Sigmoid colon (tissue), 7 donors: ENCODE measurements around the gene SLC51B. TPM values are rescaled to one million over a fixed set of nuclear protein-coding genes. Genes with fewer than 3 reads are reported as not detected.

Experiments used
- DNase-seq: peaks from one replicate; pipeline ENCODE4 v3.0.0-alpha.2; 2019
- H3K27ac ChIP-seq, 4 donors: fragments of 200-600 bp; sonication (generic); one replicate each; pipeline ENCODE4 v1.5.1; 2016 to 2019; ENCODE audit warnings: mild to moderate bottlenecking in 1 of 4
- H3K27me3 ChIP-seq, 3 donors: fragments of 200-600 bp; sonication (generic); one replicate each; pipeline ENCODE4 v1.5.1; 2019; ENCODE audit warnings: mild to moderate bottlenecking in 1 of 3
- H3K36me3 ChIP-seq, 4 donors: fragments of 200-600 bp; sonication (generic); one replicate each; pipeline ENCODE4 v1.5.1; 2016 to 2019
- H3K4me1 ChIP-seq, 4 donors: fragments of 200-600 bp; sonication (generic); one replicate each; pipeline ENCODE4 v1.5.1; 2017 to 2019
- H3K4me3 ChIP-seq, 4 donors: fragments of 200-600 bp; sonication (generic); one replicate each; pipeline ENCODE4 v1.5.1; 2017 to 2019; ENCODE audit warnings: mild to moderate bottlenecking in 2 of 4, moderate library complexity in 1 of 4
- H3K9me3 ChIP-seq, 4 donors: fragments of 200-600 bp in 3 of 4; sonication (generic) in 3 of 4; one replicate each; pipeline versions ENCODE4 v1.5.1 to v1.6.1; 2013 to 2019
- EP300 ChIP-seq, 4 donors: sonication (generic); formaldehyde crosslinking; IDR thresholded peaks; one replicate each; pipeline ENCODE4 v1.6.1; 2017; ENCODE audit warnings: antibody characterized with exemption in 4 of 4
- POLR2A ChIP-seq, 2 donors: fragments of 450-650 bp; IDR thresholded peaks; one replicate each; pipeline ENCODE4 v1.6.1; 2016; ENCODE audit warnings: antibody characterized with exemption in 2 of 2, mild to moderate bottlenecking in 2 of 2, moderate library complexity in 2 of 2
- POLR2AphosphoS5 ChIP-seq, 4 donors: sonication (generic); formaldehyde crosslinking; IDR thresholded peaks; one replicate each; pipeline ENCODE4 v1.6.1; 2017; ENCODE audit warnings: antibody characterized with exemption in 4 of 4
- WGBS, 2 donors: extraction: QIAGEN DNeasy Blood & Tissue Kit; methylation state at CpG; one replicate each; pipeline ENCODE4 v1.1.7; 2013; 5-methylcytosine and 5-hydroxymethylcytosine counted together
- intact Hi-C: fragments of 100-400 bp; cut with DNase I; formaldehyde crosslinking; loops from one replicate; pipeline ENCODE4 v1.15.1; 2023
- polyA plus RNA-seq, 3 donors: library from polyadenylated mRNA; stranded (reverse); fragments of 200-250 nt; gene quantifications; one replicate each; pipeline ENCODE4 v1.2.3, GENCODE V29; 2013
- total RNA-seq, 4 donors: library from RNA; depleted of rRNA; stranded (reverse); fragments of >200 nt; gene quantifications; one replicate each; pipeline ENCODE4 v1.1.0, GENCODE V29; 2016
- TF ChIP-seq, protein P1 (sequence below), 4 experiments: fragments of 450-650 bp in 3 of 4; fragments of 200-600 bp in 1 of 4; IDR thresholded peaks; one replicate each; pipeline ENCODE4 v1.5.1; 2016 to 2019; ENCODE audit warnings: antibody characterized with exemption in 4 of 4, mild to moderate bottlenecking in 3 of 4, moderate library complexity in 2 of 4
- donor health status: healthy with polysubstance abuse.
- donor health status: Bipolar disorder and iron deficiency.
- donor health status: healthy.

SLC51B gene
- total and polyA plus RNA-seq, 7 donors: 76.3 to 92.5 (median 77.0) TPM; not detected in 4

DNA sequence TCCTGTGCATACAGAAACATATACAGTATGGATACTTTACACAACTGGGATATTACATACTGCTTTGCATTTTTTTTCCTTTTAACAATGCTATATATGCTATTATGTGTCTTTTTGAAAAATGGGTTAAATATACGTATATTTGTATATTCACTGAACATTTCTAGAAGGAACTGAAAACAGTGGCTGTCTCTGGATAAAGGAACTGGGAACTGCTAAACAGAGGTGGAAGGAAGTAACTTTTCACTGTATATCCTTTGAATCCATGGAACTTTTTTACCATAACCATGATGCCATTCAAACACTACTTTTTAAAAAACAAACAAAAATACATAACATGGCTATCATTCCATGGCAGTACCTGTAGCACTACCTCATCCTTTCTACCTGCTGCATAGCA, 17.6 kb upstream of the SLC51B start:
- intact Hi-C loops: no loop called here
- 75 to 89% methylated on average over 1 of the region's 1 CpG for WGBS, 2 donors
- H3K27me3 ChIP-seq: no peaks in the 10 kb centered on the region
- DNase-seq: no peak
- peaks cover 0 to 13% (median 11%) of the 10 kb centered on the region in 4 donors for H3K4me1 ChIP-seq
- H3K4me3 ChIP-seq: no peak overlapping the region
- no peaks in the 10 kb centered on the region for H3K9me3 ChIP-seq
- peaks cover 0 to 42% (median 15%) of the 10 kb centered on the region in 4 donors for H3K36me3 ChIP-seq
- H3K27ac ChIP-seq: no peak overlapping the region
- TF ChIP-seq, protein P1, sequence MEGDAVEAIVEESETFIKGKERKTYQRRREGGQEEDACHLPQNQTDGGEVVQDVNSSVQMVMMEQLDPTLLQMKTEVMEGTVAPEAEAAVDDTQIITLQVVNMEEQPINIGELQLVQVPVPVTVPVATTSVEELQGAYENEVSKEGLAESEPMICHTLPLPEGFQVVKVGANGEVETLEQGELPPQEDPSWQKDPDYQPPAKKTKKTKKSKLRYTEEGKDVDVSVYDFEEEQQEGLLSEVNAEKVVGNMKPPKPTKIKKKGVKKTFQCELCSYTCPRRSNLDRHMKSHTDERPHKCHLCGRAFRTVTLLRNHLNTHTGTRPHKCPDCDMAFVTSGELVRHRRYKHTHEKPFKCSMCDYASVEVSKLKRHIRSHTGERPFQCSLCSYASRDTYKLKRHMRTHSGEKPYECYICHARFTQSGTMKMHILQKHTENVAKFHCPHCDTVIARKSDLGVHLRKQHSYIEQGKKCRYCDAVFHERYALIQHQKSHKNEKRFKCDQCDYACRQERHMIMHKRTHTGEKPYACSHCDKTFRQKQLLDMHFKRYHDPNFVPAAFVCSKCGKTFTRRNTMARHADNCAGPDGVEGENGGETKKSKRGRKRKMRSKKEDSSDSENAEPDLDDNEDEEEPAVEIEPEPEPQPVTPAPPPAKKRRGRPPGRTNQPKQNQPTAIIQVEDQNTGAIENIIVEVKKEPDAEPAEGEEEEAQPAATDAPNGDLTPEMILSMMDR (IDR thresholded peaks at IDR 0.05): no peak
- TF ChIP-seq EP300 (IDR thresholded peaks at IDR 0.05) (no peak), POLR2A (IDR thresholded peaks at IDR 0.05) (no peak), POLR2AphosphoS5 (IDR thresholded peaks at IDR 0.05) (no peak)

DNA sequence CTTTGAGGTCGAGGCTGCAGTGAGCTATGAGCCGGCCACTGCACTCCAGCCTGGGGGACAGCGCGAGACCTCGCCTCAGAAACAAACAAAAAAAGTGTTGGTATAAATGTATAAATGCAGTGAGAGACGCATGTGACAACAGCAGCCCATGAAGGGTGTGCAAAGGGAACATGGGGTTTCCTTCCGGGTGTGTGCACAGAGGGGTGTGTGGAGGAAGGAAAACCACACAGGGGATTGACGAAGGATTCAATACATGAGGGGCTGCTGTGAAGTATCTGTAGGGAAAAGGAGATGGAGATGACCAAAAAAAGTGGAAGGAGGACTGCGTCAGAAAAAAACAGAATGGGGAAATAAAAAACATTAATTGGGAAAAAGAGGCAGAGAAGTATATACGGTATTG, 16.8 kb upstream of the SLC51B start:
- no peak for DNase-seq
- H3K4me1 ChIP-seq: peaks cover 0 to 18% (median 13%) of the 10 kb centered on the region in 4 donors
- H3K9me3 ChIP-seq: no peaks in the 10 kb centered on the region
- 11 to 30% methylated on average over 10 of the region's 10 CpGs for WGBS, 2 donors
- peak overlapping the region; percentile 65 to 96 (median 86) for H3K4me3 ChIP-seq
- intact Hi-C loops: no loop called here
- no peaks in the 10 kb centered on the region for H3K27me3 ChIP-seq
- TF ChIP-seq EP300 (IDR thresholded peaks at IDR 0.05) (no peak), POLR2AphosphoS5 (IDR thresholded peaks at IDR 0.05) (no peak), POLR2A (IDR thresholded peaks at IDR 0.05) (no peak)
- TF ChIP-seq, protein P1 (IDR thresholded peaks at IDR 0.05): no peak
- peak overlapping the region in 2 of 4 donors; percentile 86 to 87 for H3K27ac ChIP-seq
- peaks cover 0 to 35% (median 14%) of the 10 kb centered on the region in 4 donors for H3K36me3 ChIP-seq

DNA sequence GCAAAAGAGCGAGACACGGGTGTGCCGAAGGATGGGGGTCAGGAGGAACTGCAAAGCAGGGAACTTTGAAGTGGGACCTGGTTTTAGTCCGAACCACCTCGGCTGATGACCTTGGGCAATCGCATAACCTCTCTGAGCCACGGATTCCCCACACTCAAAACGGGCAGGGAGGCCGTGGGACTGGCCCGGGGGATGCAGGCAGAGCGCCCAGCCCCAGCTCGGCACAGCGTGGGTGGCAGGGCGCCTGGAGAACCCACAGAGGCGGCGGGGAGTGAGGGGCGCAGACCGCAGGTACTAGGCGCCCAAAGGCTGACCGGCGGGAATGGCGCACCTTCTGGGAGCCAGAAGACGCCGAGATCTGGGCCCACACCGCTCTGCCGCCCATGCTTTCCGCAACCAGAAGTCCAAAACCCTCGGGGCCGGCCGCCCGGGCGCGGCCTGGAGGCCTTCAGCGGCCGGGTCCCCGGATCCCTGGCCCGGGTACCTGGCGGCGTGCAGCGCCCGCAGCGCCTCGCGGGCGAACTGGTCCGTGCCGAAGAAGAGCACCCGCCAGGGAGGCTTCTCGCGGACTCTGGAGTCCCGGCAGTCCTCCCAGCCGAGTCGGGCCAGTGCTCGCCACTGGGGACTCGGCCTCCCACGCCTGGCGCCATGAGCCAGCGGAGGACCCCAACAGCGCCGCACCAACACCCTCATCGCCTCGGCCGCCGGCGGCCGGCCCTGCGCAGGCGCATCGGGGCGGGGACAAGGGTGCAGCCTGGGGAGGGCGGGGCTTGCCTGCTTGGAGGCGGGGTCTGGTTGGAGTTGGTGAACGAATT, 16.1 kb upstream of the SLC51B start, which contains the start of gene MTFMT:
MTFMT (minus strand) TSS at position 719 of the 815 bp plus-strand sequence; CDS start at position 693, 26 bp downstream.
- Histone ChIP-seq H3K4me3 (peak within 1 kb of the TSS; percentile 65 to 96 (median 86)), H3K27me3 (no peaks in the 10 kb centered on the region), H3K36me3 (peaks cover 0 to 27% (median 9%) of the 10 kb centered on the region in 4 donors), H3K9me3 (no peaks in the 10 kb centered on the region), H3K27ac (peak within 1 kb of the TSS; percentile 76 to 87 (median 86)), H3K4me1 (peaks cover 0 to 25% (median 21%) of the 10 kb centered on the region in 4 donors)
- DNase-seq: peak; percentile 95
- TF ChIP-seq POLR2AphosphoS5 (IDR thresholded peaks at IDR 0.05) (peak; percentile 97 to 99 (median 99)), POLR2A (IDR thresholded peaks at IDR 0.05) (peak; percentile 91 to 94), EP300 (IDR thresholded peaks at IDR 0.05) (no peak)
- TF ChIP-seq, protein P1 (IDR thresholded peaks at IDR 0.05): no peak
- WGBS, 2 donors: 1% methylated on average over 73 of the region's 73 CpGs
- intact Hi-C loops: no loop called here

GRCh38 chr15:65029736-65030208, 15.4 kb upstream of the SLC51B start:
- no peak for TF ChIP-seq EP300 (IDR thresholded peaks at IDR 0.05)
- no peak for TF ChIP-seq POLR2AphosphoS5 (IDR thresholded peaks at IDR 0.05)
- no peak for TF ChIP-seq POLR2A (IDR thresholded peaks at IDR 0.05)
- TF ChIP-seq, protein P1 (IDR thresholded peaks at IDR 0.05): no peak
- Histone ChIP-seq H3K36me3 (peaks cover 0 to 21% (median 6%) of the 10 kb centered on the region in 4 donors), H3K4me3 (peak overlapping the region; percentile 65 to 96 (median 86)), H3K9me3 (no peaks in the 10 kb centered on the region), H3K4me1 (peaks cover 0 to 25% (median 21%) of the 10 kb centered on the region in 4 donors), H3K27ac (peak overlapping the region; percentile 76 to 87 (median 86)), H3K27me3 (no peaks in the 10 kb centered on the region)
- no peak for DNase-seq
- 61 to 63% methylated on average over 12 of the region's 12 CpGs for WGBS, 2 donors
- intact Hi-C loops: no loop called here
